Measurements from ENCODE around the gene PKN1.
A peak's percentile ranks its signal among the peaks of the same experiment; 100 is the strongest.
"Not testable (repeated sequence)": the region's sequence is repeated elsewhere in the genome, so short reads cannot be mapped to it uniquely, and the experiment has no call there.

Gene PKN1

DNA sequence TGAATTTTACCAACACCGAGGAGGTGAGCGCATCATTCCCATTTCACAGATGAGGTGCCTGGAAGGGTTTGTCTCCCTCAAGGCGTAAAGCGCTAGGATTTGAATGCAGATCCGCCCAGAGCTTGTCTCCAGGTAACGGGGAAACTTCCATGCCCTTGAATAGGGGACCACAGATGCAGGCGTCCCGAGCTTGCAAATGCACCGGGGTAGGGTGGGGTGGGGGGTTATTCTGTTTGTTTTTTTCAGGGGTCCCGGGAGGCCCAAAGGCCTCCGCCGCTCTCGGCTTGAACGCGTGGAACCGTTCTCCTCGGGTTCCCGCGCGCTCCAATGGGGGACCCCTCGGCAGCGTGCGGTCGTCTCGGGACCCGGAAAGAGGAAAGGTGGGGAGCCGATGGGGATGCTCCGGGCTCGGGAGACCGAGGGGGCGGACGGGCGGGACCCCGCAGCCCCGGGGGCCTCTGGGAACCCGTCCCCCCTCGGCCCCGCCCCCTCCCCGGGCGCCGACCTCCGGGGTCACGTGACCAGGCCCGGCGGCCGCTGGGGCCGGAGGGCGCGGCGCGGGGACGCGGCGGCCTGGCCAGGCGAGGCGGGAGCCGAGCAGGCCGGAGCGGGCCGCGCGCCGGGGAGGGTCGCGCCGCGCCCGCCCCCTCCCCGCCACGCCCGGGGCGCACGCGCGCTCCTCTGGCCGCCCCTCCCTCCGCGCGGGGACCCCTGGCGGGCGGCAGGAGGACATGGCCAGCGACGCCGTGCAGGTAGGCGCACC is at the start of gene PKN1:
Gene PKN1 (plus strand): TSS at position 516 of the 763 bp plus-strand sequence. CDS start 216 bp downstream, at position 732.
- DNase-seq = peak in 1 of 2 experiments; percentile 67

GRCh38 chr19:14383661-14384555 is 49.2 kb upstream of the PKN1 start:
- no peak for DNase-seq

- DNase-seq = no peak
Measured at GRCh38 chr19:14385492-14385891, 47.6 kb upstream of the PKN1 start.

DNA sequence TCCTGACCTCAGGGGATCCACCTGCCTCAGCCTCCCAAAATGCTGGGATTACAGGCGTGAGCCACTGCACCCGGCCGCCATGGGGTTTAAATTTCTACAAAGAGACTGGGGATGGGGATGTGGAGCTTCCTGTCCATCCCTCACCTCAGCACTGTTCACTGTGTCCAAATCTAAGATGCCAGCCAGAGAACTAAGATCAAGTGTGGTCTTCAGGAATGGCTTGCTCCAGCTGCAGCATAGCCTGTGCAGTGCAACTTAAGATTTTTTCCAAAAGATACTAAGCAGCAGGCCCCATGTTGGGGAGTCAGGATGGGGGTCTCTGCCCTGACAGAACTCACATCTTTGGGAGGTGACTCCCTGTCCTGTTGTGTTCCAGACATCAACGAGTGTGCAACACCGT is 42.6 kb upstream of the PKN1 start:
- DNase-seq = no peak

DNA sequence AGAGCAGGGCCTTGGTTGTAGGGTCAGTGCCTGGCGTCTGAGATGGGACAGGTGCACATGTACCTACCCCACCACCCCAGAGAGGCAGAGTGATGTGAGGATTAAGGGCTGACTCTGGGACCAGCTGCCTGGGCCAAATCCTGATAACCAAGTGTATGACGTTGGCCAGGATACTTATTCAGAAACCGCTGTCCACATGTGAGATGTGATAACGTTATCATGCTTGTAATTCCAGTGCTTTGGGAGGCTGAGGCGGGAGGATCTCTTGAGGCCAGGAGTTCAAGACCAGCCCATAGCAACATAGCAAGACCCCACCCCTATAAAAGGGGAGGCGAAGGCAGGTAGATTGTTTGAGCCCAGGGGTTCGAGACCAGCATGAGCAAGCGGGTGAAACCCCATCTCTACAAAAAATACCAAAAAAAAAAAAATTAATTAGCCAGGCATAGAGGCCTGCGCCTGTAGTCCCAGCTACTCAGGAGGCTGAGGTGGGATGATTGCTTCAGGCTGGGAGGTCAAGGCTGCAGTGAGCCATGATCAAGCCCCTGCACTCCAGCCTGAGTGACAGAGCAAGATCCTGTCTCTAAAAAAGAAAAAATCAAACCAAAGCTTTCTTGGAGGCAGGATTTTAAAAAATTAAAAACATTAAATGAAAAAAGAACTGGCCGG is 41.8 kb upstream of the PKN1 start:
- no peak for DNase-seq

GRCh38 chr19:14393329-14393728 is 39.8 kb upstream of the PKN1 start:
- no peak for DNase-seq

DNA sequence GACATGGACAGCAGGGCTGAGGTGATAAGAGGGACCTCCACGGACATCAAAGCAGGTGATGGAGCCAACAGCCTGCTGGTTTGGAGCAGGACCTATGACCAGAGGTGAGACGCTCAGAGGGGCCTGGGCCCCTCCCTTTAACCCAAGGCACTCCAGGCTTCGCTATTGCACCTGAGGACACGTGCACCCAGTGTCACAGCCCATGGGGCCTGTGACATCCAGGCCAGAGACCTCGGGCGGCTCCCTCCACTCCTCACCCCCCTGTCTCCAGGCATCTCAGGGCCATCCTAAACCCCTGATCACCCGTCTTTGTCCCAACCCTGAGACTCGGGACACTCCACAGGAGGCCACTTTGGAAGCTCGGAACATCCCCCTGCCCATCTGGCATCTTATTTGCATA is 38.9 kb upstream of the PKN1 start:
- no peak for DNase-seq

DNA sequence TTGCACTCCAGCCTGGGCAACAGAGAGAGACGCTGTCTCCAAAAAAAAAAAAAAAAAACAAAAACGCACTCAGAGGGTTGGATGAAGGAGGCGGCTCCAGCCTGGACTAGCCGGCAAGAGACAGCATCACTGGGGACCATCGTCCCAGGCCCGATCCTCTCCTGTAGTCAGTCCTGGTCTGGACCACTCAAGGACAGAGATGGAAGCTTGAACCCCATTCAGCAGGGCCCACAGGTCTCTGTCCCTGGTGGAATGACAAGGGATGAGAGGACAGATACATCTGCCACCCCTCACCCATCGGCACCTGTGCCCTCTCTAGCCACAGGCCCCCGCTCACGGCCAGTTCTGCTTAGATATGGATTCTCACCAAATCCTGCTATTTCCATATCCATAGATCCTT is 37.8 kb upstream of the PKN1 start:
- no peak for DNase-seq

DNA sequence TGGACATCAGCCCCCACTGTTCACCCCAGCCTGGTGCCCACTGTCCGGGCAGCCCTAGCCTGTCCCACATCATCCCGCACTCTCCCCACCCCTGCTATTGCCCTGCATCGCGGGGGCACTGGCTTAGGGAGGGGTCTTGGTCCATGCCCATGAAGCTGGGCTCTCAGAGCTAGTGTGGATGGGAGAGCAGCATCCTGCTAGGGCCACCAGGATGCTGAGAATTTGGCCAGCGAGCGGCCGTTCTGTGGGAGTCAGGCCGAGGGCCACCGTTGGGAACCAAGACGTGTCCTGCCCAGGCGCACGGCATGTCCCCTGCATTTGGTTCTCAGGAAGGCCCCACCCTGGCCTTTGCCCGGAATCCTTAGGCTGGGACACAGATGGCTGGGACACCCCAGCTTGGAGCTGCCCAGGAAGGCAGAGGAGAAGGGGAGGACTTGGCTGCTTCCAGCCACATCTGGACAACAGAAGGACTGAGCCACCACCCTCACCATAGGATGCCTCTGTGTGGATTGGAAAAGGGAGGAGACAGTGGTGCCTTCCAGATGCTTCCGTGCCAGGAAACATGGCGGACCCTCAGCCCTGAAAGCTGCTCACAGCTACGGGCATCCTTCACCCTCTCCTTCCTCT is 37.3 kb upstream of the PKN1 start:
- no peak for DNase-seq

GRCh38 chr19:14396730-14397129 is 36.4 kb upstream of the PKN1 start:
- not testable (repeated sequence) for DNase-seq

- not testable (repeated sequence) for DNase-seq
Measured at GRCh38 chr19:14397168-14397567, 35.9 kb upstream of the PKN1 start.

- DNase-seq = no peak
Measured at GRCh38 chr19:14400951-14401431, 32.1 kb upstream of the PKN1 start.

GRCh38 chr19:14401468-14402195 is 31.5 kb upstream of the PKN1 start:
- DNase-seq = no peak

DNA sequence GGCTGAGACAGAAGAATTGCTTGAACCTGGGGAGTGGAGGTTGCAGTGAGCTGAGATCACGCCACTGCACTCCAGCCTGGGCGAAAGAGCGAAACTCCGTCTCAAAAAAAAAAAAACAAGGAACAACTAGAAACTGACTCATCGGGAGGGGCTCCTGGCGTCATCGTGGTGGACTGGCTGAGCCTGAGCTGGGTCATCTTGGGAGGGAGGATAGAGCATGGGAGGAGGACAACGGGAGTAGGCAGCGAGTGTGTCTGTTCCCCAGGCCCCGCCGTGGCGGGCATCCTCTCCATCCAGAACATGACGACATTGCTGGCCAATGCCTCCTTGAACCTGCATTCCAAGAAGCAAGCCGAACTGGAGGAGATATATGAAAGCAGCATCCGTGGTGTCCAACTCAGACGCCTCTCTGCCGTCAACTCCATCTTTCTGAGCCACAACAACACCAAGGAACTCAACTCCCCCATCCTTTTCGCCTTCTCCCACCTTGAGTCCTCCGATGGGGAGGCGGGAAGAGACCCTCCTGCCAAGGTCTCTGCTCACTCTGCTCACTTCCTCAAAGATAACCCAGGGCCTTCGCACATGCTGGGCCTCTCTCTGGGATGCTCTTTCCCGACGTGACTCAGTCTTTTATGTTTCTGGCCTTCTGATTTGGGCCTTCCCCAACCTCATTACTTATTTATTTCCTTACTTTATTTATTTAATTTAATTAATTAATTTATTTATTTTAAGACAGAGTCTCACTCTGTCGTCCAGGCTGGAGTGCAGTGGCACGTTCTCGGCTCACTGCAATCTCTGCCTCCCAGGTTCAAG is 30.6 kb upstream of the PKN1 start:
- DNase-seq = no peak

DNA sequence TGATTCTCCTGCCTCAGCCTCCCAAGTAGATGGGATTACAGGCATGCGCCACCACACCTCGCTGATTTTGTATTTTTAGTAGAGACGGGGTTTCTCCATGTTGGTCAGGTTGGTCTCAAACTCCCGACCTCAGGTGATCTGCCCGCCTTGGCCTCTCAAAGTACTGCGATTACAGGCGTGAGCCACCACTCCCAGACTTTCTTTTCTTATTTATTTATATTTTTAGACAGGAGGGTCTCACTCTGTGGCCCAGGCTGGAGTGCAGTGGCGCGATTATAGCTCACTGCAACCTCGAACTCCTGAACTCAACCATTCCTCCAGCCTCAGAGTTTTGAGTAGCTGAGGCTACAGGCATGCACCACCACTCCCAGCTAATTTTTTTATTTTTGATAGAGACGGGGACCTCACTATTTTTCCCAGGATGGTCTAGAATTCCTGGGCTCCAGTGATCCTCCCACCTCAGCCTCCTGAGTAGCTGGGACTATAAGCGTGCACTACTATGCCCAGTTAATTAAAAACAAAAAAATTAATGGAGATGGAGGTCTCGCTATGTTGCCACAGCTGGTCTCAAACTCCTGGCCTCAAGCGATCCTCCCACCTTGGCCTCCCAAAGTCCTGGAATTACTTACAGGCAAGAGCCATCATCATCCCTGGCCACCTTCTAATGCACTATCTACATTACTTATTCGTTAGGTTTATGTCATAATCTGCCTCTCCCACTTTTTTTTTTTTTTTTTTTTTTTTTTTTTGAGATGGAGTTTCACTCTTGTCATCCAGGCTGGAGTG is 29.8 kb upstream of the PKN1 start:
- DNase-seq = not testable (repeated sequence)

GRCh38 chr19:14404312-14404711 is 28.8 kb upstream of the PKN1 start:
- DNase-seq = no peak

- DNase-seq = no peak
Measured at GRCh38 chr19:14405380-14405757, 27.7 kb upstream of the PKN1 start.

DNA sequence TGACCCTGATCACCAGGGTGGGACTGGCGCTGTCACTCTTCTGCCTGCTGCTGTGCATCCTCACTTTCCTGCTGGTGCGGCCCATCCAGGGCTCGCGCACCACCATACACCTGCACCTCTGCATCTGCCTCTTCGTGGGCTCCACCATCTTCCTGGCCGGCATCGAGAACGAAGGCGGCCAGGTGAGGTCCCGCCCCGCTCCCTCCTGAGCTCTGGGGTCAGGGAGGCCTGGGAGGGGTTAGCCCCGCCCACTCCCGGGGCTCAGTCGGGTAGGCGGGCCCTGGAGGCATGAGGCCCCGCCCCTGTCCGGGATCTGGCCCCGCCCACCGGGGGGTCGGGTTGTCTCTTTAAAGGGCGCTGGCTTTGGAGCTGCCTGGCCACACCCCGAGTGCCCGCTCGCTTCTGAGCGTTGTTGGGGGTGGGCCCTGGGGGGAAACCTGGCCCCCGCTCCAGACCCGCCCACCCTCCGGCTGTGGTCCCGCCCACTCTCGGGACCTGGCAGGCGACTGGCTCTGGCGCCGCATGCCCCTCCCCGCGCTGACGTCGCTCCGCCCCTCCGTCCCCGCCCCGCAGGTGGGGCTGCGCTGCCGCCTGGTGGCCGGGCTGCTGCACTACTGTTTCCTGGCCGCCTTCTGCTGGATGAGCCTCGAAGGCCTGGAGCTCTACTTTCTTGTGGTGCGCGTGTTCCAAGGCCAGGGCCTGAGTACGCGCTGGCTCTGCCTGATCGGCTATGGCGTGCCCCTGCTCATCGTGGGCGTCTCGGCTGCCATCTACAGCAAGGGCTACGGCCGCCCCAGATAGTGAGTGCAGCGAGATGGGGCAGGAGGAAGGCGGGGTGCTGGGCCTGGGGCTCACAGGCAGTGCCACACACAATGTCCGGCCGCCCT is 27.1 kb upstream of the PKN1 start:
- DNase-seq = peak; percentile 64 to 92

All from NCI-H526 (cell line).